Colon (tissue), 2 donors: ENCODE data around the gene SOX18.

Experiments
- FAIRE-seq: peaks from 2 replicates; lab custom pipeline; 2012; peaks lifted over from hg19 to GRCh38; lab: Jason Lieb, UNC
- donor health status: control.
- donor health status: control.

SOX18 gene

DNA sequence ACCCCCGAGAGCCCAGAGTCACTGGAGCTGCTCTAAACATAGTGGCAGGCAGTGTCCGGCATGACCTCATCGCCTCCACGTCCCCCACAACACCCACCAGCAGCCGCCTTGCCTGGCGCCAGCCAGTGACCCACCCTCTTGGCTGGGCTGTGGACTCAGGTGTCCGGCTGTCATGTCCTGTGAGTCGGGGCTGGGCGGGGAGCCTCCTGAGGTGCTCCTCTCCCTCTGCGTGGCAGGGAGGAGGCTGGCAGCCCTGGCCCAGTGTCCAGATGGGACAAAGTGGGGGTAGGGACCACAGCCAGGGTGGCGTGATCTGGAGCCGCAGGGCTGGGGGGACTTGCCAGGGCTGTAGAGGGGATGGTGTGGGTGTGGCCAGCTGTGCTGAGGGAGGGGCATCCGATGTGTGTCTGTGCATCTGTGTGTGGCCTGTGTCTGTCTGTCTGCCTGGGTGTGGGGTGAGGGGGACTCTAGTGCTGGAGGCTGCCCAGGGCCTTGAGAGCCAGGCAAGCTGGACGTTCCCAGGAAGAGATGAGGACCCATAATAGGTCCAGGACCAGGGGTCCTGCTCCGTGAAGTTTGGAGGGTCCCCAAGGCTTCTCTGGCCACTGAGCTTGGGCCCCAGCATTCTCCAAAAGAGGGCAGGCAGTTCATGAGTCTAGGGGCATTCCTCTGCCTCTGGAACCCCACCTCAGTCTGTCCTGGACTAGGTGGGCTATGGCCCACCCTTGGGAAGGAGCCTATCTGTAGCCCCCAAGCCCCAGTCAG lies 2.3 kb upstream of the SOX18 start:
- no peak for FAIRE-seq

DNA sequence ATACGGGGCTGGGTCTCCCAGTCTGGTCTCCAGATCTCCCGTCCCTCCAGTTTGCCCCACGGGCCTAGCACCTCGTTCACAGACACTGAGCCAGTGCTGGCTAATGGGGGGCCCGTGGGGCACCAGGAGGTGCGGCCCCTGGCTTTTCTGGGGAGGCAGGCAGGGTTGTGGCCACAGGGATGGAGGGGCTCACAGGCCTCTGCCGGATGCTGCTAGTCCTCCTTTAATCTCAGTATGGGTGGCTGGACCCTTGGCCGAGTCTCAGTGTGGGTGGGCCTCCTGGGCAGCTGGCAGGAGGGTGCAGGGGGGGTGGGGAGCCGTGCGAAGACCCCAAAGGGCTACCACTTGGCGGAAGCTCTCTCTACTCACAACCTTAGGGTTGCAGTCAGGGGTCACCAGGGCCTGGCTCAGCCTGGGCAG lies 1.6 kb upstream of the SOX18 start:
- FAIRE-seq = no peak

DNA sequence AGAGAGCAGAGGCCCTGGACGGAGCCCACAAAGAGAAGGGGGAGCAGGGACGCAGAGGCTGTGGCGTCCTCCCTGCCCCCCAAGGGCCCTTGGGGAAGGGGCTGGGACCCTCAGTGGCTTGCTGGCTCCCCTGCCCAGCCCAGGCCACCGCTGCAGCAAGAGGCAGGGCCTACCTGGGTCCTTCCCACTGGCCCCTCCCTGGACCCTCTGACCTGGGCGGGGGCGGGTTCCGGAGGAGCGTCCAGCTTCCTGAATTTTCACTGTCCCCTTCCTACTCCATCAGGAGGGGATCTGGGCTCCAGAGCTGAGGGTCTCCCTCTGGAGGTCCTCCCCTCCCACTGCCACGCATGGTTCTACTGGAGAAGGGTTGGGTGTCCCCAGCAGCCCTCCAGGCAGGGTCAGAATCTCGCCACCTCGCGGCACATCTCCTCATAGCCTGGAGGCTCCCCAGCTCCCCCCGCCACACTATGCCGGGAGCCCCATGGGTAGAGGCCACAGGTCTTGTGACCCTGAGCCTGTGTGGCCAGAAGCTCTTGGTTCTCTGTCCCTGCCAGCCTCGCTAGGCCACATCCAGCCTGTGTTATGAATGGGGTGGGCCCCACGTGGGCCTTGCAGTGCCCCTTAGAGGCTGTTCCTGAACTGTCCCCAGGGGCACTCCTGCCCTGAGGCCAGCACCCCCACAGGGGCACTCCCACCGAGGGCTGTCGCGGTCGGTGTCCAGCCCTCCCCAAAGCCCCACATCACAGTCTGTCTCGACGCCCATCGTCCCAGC lies 1.0 kb upstream of the SOX18 start:
- FAIRE-seq = no peak

DNA sequence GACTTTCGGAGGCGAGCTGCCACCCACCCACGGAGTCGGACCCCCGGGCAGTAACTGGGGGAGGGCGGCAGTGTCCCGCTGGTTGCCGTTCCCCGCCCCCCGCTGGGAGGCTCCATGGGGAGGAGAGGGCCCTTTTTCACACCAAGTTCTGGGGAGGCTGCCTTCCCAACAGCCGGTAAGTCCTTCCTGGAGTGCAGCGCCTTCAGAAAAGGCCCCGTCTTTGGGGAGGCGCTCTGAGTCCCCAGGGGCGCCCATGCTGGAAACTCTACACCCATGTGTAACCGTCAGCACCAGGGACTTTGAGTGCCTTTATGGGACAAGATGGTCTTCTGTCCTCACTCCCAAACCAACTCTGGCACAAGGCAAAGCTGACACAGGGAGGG lies 430 bp upstream of the SOX18 start:
- FAIRE-seq = no peak

DNA sequence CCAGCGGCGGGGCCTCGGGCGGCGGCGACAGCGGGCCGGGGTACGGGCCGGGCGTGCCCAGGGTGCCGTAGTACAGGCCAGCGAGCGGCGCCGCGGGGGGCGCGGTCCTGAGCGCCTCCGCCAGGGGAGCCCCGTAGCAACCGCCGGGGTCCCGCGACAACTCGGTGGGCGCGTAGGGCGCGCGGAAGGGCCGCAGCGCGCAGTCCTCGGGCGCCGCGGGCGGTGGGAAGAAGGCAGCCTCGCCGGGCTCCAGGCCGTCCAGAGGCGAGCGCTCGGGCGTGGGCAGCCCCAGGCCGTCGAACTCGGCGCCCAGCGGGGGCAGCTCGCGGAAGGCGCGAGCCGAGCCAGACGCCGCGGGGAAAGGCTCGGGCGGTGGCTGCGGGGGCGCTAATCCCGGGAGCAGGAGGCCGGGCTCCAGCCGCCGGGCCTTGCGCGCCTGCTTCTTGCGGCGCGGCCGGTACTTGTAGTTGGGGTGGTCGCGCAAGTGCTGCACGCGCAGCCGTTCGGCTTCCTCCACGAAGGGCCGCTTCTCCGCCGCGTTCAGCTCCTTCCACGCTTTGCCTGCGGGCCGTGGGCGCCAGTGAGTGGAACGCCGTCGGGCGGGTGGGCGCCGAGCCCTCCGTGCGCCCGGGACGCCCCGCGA lies 916 bp downstream of the SOX18 start:
- no peak for FAIRE-seq

DNA sequence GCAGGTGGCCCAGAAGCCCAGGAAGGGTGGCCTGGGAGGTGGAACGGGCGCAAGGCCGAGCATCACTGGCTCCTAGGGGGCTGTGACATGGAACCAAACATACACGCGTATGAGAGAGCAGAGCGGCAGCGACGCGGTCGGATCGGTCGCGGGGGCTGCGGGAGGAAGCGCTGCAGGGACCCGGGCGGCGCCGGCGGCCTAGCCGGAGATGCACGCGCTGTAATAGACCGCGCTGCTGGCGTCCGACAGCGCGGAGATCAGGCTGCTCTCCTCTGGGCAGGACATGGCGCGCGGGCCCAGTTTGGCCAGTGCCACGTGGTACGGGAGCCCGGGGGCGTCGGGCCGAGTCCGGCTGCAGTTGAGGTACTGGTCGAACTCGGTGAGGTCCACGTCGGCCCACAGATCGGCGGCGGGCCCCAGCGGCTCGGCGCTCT lies 1.5 kb downstream of the SOX18 start:
- no peak for FAIRE-seq

DNA sequence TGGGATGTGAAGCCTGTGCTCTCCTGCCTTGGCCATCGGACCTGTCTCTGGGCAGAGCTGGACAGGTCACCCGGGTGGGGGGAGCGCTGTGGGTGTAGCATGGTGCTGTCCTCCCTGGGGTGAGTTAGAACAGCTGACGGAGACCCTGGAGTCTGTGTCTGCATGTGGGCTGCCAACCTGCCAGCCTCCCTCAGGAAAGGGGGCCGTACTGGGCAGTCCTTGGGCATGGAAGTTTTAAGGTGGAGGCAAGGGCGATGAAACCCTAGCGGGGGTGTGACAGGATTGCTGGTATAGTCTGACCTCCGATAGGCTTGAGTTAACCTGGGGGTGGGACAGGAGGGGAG lies 2.4 kb downstream of the SOX18 start:
- FAIRE-seq = no peak

DNA sequence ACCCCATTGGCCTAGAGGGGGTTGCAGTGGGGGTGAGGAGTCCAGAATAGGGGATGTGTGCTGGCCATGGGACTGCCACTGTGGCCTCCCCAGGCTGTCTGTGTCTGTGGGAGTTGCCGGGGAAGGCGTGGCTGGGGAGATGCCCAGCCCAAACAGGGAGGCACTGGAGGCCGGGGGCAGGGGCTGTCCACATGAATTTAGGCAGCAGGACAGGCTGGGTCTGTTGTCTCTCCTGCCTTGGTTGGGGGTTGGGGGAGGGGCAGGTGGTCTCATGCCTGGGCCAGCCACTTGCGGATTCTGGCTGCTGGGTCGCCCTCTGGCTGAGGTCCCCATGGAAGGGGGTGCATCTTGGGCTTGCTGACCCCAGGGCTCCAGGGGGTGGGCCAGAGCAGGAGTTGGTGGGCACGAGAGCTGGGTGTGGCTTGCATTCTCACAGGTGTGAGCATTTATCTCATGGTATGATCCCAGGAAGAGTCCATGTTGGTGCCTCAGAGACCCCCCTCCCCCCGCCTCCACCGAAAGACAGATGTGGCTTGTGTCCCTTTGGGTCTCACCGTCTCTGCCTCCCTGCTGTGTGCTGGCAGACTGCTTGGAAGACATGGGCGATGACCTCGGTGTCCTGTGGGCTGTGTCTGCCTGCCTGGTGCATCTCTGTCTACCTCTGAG lies 4.0 kb downstream of the SOX18 start:
- no peak for FAIRE-seq

DNA sequence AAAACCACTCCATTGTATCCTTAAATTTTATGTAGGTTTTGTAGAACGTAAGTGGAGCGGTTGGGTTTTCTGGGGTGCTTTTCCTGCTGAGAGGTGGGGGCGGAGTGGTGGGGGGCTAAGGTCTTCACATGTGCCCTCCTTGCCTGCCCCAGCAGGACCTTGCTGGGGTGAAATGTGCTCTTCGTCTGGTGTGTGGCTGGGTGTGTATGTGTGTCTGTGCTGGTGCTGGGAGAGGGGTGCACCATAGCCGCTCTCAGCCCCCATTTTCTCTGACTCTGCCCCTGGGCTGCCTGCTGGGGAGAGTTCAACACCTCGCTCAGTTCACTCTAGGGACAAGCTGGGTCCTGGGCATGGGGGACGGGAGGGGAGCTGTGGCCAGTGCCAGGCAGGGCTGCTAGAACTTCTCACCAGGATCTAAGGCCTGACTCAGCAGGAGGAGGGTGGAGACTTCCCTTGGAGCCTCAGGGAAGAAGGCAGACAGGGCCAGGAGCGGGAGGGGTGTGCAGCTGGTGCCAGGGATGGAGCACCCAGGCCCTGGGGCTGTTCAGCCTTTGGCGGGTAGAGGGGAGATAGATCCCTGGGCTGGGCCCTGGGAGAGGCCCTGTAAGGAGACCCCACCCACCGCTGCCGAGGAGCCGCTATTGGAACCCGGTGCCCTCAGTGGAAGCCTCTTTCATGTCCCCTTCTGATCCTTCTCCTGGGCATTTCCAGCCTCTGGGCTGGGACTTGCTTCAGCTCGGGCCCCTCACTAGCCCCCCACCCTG lies 4.8 kb downstream of the SOX18 start:
- no peak for FAIRE-seq

DNA sequence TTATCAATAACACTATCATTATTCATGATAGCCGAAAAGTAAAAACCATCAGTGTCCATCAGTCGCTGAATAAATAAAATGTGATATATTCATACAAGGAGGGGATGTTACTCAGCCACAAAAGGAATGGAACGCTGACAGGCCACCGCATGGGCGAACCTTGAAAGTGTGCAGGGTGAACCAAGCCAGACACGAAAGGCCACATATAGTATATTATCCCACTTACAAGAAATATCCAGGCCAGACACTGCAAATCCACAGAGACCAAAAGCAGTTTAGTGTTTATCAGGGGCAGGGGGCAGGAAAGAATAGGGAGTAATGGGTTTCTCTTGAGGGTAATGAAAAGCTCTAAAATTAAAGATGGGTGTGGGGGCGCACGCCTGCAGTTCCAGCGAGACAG lies 5.7 kb downstream of the SOX18 start:
- no peak for FAIRE-seq

DNA sequence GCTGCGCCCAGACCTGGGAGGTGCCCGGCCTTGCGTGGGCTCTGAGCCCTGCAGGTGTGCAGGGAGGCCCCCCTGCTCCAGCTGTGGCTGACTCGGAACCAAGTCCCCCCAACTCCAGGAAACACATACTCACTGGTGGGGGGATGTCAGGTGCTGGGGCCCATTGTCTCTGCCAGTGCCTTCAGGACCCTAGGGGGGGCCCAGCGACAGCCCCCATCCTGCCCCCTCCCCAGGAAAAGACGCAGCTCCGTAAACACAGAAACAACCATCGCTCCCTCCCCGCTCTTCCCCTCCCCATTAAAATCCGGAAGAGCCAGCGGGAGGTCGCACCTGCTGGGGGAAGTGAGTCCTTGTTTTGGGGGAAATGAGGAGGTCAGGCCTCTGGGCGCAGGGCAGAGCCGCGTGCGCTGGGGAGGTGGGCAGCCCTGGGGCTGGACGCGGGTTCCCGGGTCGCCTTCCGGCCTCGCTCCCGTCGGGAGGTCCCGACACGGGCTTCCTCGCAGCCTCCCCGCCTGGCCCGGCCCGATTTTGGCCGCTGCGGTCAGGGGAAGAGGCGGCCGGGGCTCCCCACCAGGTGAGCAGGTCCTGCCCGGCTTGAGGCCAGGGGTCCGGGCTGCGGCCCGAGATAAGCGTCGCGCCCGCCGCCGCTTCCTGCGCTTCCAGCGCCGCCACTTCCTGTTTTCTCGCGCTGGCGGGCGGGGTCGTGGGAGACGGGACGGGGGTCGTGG lies 7.2 kb downstream of the SOX18 start:
- FAIRE-seq = no peak

DNA sequence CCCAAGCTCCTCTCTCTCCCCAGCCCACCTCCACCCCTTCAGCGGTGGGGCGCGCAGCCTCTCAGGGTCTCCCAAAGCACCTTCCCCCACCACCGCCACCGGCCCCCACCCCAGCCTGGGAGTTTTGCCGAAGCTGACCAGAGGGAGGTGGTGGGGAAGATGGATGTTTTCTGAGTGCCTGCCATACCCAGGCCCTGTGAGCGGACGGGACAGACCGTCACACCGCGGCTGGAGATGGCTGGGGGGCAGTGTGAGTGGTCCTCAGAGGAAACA lies 7.7 kb downstream of the SOX18 start:
- FAIRE-seq = no peak

DNA sequence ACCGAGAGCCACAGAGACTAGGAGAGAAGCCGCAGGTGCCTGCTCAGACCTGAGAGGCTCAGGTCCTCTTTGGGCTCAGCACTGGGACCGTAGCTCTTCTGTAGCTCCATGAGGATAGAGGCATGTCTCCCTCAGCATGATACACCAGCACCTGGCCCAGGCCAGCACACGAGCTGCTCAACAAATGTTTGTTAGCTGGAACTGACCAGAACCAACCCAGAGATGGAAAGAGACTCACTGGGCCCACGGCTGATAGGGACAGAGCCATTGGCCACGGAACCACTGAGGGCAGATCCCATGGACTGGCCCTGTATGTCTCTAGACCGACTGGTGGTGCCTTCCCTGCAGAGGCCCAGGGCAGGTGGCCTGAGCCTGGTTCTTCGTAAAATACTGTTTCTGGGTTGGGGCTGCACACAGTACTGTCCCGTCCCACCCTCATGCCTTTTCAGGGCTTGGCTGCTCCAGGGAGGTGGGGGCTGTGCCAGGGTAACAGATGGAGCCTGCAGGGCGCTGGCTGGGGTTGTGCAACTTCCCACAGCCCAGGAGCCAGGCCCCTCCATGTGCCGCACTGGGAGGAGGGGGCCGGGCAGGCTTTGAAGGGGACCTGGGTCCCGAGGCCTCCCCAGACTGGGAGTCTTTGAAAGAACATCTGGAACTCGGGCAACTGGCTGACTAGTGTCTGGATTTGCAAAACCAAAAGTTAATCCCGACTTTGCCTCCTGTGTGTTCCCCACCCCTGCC lies 8.2 kb downstream of the SOX18 start:
- FAIRE-seq = no peak

DNA sequence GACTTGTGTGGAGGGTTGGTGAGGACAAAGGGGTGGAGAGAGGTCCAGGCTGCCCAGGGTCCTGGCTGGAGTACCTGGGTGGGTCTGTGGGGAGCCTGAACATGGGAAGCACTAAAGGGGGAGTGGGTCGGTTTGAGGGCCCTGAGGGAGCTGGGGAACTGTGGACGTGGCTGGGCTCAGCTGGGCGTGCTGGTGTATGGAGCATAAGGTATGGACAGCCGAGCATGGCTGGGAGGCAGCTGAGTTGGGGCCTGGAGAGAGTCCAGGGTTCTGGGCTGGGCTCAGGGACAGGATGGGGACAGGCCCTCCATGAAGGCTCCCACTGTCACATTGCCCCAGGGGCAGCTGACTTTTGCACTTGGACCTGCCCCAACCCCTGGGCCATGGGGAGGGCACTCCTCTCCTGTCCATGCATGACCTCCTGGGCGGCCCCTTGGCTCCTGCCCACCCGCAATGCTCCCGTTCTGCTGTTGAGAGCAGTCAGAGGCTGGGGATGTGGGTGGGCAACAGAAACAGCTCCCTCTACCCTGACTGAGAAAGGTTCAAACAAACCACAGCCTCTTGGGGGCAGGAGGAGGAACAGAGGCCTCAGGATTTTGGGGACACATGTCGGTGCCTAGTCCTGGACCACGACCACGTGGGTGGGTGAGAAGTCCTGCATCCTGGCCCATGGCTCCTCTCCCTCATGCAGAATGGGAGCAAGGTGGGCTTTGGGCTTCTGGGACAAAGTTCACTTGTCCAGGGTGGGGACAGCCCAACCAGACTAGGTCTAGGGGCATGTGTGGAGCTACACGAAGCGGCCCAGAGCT lies 9.0 kb downstream of the SOX18 start:
- FAIRE-seq = no peak

DNA sequence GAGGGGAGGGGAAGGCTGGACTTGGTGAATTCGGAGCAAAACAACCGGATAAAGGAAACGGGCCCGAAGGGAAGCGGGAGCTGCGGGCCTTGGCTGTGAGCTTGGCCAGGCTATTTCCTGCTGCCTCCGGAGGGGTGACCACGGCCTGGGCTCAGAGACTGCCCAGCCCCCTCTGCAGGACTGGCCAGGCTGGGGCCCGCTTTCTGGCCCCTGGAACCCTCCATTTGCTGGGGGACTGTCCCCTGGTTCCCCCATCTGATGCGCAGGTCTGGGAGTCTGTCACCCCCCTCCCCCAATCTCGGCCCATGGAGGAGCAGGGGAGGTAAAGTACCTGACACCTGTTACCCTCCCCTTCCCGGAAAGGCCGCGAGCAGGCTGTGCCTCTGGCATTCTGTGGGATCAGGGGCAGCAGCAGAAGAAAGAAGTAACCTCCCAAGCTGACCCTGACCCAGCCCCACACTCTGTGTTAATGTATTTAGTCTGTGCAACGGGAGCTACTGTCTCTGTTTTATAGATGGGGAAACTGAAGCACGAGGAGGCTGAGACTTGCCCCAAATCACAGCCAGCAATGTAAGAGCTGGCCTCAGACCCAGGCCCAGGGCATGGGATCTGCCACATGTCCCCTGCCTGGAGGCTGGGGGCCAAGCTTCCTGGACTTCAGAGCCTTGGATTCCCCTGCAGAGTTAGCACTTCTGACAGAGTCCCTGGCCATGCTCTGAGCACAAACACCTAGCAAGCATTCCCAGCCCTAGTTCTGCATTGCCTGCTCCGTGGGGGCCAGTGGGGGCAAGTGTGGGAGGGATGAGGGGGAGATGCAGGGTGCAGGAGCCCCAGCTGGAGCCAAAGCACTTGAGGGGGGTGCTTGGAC lies 9.9 kb downstream of the SOX18 start:
- no peak for FAIRE-seq

DNA sequence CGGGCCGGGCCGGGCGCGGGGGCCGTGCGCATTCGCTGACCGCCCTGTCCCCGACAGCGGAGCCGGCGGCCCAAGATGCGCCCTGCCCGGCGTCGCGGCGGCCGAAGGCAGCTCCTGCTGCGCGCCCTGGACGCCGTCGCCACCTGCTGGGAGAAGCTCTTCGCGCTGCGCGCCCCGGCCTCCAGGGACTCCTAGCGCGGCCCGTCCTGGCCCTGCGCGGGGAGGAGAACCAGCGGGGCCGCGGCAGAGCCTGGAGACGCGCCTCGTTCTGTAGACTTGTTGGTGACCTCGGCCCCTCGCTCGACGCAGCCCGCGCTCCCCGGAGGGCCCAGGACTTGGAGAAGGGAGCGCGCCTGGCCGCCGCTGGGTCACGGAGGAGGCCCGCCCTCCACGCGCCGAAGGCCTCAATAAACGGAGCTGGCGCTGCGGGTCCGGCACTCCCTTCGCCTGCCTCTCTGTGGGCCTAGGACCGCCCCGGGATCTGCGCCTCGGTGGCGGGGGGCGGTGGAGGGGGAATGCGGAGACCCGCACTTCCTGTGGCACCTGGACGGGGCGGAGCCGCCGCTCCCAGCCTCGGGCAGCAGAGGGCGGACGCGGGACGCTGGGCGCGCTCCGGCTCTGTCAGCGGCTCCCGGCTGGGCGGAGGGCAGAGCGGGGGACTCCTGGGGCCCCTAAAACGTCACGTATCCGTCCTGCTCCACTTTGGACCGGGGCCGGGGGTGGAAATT lies 10.7 kb downstream of the SOX18 start:
- FAIRE-seq = no peak

DNA sequence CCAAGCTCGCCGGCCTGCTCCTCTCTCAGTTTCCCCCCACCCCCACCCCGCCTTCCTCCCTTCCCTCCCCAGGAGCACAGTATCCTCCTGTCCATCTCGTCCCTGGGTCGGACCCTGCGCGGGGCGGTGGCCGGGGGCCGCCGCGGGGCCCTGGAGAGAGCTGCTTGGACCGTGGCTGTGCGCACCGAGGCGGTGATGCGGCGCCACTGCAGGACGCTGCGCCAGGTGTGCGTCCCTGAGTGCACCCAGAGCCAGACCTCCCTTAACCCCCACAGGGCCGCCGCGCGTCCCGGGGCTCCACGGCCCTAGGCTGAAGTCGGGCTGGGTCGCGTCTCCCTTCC lies 11.2 kb downstream of the SOX18 start:
- FAIRE-seq = no peak

DNA sequence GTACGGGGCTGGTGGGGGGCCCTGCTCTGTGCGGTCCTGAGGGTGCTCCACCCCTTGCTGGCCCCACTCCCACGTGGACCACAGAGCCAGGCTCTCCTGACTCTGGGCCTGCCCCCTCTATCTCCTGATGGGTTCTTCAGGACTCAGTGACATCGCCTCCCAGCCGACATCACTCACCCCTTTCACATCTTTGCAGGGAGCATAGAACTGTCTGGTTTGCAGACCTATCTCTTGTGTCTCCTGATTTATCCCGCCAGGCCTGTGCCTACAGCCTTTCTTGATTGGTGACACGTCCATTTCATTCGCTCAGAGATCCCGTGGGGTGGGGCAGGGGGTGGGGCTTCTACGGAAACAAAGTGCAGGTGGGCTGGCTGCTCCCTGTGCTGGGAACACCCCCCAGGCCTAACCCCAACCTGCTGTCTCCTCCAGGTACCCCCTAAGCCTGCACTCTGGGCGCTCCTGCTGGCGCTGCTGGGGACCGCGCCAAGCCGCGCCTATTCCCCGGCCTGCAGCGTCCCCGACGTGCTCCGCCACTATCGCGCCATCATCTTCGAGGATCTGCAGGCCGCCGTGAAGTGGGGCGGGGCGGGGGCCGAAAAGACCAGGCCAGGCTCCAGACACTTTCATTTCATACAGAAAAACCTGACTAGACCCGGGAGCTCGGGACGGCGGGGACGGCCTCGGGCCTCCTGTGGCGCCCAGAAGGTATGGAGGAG lies 11.8 kb downstream of the SOX18 start:
- no peak for FAIRE-seq
